GM23338 (cell line): Measurements from ENCODE around the gene CCNY.

Experiments used
- CTCF ChIP-seq, 2 experiments: fragments of 200-600 bp in 1 of 2; sonication (generic) in 1 of 2; conservative IDR thresholded peaks; 2 replicates each; pipeline versions ENCODE4 v1.5.1 to v1.6.1; 2016 to 2017; ENCODE audit warnings: antibody characterized with exemption in 2 of 2, low read depth in 2 of 2, mild to moderate bottlenecking in 2 of 2, moderate library complexity in 1 of 2
- EZH2 ChIP-seq: fragments of 200-600 bp; sonication (generic); IDR thresholded peaks from one replicate; pipeline ENCODE4 v1.8.0; 2017; ENCODE audit warnings: antibody characterized with exemption, mild to moderate bottlenecking, low read depth; ENCODE audit not compliant: unreplicated experiment
- NANOG ChIP-seq: IDR thresholded peaks from 2 replicates; pipeline ENCODE4 v1.6.1; 2016; ENCODE audit warnings: antibody characterized with exemption, borderline replicate concordance
- POLR2AphosphoS5 ChIP-seq: IDR thresholded peaks from 2 replicates; pipeline ENCODE4 v1.6.1; 2016; ENCODE audit warnings: antibody characterized with exemption, low read depth
- REST ChIP-seq: IDR thresholded peaks from one replicate; pipeline ENCODE4 v1.6.1; 2018; ENCODE audit warnings: antibody characterized with exemption; ENCODE audit not compliant: unreplicated experiment
- STAT1 ChIP-seq: IDR thresholded peaks from one replicate; pipeline ENCODE4 v1.6.1; 2016; ENCODE audit warnings: antibody characterized with exemption; ENCODE audit not compliant: unreplicated experiment
- ZNF331 ChIP-seq: fragments of 250-450 bp; sonication (Bioruptor Pico); IDR thresholded peaks from 2 replicates; pipeline ENCODE4 v1.5.0; 2020; ENCODE audit warnings: low read depth, mild to moderate bottlenecking, moderate library complexity
- ZNF462 ChIP-seq: fragments of 250-450 bp; sonication (Bioruptor Pico); IDR thresholded peaks from 2 replicates; pipeline ENCODE4 v1.5.0; 2020; ENCODE audit warnings: mild to moderate bottlenecking, moderate library complexity

GRCh38 chr10:35420044-35420443 is 83.7 kb downstream of the CCNY start:
- TF ChIP-seq REST: no peak
- TF ChIP-seq CTCF (conservative IDR thresholded peaks at IDR 0.05; ENCODE audit: low read depth in 2 of 2): no peak
- no peak for TF ChIP-seq STAT1
- no peak for TF ChIP-seq POLR2AphosphoS5
- TF ChIP-seq EZH2: no peak
- no peak for TF ChIP-seq ZNF462 (CRISPR knock-in tag)
- TF ChIP-seq ZNF331: no peak
- TF ChIP-seq NANOG: no peak
